GM19099 (cell line): ENCODE results near the gene GPR143.

Source experiments
- POLR2A ChIP-seq: IDR thresholded peaks from 3 replicates; pipeline ENCODE4 v1.6.1; 2011; ENCODE audit warnings: low read depth; ENCODE audit not compliant: insufficient read length; ENCODE audit errors: extremely low read depth

The GPR143 gene

DNA sequence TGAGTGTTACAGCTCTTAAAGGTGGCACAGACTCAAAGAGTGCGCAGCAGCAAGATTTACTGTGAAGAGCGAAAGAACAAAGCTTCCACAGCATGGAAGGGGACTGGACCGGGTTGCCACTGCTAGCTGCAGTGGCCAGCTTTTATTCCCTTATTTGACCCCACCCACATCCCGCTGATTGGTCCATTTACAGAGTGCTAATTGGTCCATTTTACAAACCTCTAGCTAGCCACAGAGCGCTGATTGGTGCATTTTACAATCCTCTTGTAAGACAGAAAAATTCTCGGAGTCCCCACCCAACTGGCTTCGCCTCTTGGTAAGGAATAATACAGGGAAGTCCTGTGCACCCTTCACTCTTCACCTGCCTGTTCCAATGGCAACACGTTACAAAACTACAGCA is 18.7 kb upstream of the GPR143 start:
- no peak for TF ChIP-seq POLR2A

DNA sequence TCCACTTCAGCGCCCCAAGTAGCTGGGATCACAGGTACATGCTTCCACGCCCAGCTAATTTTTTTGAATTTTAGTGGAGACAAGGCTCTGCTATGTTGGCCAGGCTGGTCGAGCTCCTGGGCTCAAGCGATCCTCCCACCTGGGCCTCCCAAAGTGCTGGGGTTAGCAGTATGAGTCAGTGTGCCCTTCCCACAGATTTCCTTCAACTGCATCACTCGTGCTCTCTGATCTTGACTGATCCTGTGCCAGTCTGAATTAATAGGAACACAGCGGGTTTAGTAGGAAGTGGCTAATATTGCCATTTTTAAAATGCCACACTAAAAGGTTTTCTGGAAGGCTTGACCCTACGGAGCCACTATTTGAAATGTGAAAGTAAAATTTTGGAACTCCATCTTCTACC is 16.3 kb upstream of the GPR143 start:
- no peak for TF ChIP-seq POLR2A

- TF ChIP-seq POLR2A: no peak
These were observed 10.3 kb upstream of the GPR143 start for GRCh38 chrX:9775930-9776329.

GRCh38 chrX:9772943-9773342 is 7.3 kb upstream of the GPR143 start:
- no peak for TF ChIP-seq POLR2A

DNA sequence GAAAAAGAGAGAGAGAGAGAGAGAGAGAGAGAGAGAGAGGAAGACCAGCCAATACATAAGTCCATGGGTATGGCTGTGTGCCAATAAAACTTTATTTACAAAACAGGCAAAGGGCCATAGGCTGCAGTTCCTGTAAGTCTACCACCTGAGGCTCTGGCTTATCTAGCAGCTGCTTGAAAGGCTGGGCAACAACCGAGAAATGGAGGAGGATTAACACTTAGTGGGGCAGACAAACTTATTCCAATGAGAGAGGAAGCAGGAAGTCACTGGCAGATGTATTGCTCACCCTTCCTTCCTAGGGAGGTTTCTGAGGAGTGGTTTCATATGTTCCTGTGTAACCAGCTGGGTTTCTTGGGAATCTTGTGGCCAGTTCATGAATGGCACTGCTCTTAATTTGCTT is 4.7 kb upstream of the GPR143 start:
- TF ChIP-seq POLR2A: no peak

GRCh38 chrX:9767375-9767774 is 1.7 kb upstream of the GPR143 start:
- TF ChIP-seq POLR2A: no peak

- TF ChIP-seq POLR2A: no peak
These were observed 443 bp downstream of the GPR143 start for GRCh38 chrX:9765072-9765736.

DNA sequence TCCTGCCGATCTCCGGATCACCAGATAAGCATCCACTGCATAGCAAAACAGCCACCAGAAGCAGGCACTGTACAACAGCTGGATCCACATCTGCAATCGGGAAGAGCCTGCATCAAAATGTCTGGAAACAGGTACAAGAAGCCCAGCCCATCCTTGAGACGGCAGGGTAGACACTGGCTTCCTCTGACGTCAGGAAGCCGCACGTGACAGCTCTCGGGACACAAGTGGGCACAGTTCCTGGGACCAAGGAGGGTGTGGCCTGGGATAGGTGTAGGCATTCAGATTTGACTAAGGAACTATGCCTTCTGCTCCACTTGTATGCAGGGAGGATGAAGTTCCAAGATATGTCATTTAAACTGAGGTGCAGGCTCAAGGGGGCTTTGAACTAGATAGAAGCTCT is 6.3 kb downstream of the GPR143 start:
- no peak for TF ChIP-seq POLR2A

DNA sequence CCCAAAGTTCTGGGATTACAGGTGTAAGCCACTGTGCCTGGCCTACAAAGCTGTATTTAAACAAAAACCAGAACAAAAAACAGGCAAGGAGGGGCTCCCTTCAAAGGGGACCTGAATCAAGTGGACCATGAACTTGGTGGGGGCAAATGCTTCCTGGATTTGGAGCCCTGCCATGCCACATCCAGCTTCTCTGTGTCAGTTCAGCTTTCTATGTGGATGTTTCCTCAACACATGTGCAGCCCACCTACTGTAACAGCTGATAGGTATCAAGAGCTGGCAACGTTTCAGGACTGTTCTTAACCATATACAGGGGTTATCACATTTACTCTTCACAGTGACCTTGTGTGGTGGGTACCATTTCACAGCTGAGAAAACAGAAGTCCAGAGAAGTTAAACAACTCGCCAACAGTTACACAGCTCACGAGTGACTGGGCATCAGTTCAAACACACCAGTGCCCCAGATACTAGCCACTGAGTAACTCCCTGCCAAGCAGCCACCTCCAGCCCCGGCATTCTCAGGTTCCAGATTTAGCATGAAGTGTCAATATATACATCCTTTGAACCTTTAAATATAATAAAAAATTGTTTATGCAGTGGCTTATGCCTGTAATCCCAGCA is 7.5 kb downstream of the GPR143 start:
- no peak for TF ChIP-seq POLR2A

DNA sequence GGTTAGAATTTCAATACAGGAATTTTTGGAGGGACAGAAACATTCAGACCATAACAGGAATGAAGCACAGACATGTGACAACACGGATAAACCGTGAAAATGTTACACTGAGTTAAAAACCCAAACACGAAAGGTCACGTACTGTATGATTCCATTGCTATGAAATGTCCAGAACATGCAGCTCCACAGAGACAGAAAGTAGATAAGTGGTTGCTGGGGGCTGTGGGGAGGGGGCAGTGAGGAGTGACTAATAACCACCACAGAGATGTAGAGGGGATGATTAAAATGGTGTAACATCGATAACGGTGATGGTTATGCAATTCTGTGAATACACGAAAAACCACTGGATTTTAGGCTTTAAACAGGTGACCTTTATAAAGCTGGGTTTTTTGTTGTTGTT is 8.3 kb downstream of the GPR143 start:
- TF ChIP-seq POLR2A: no peak

- no peak for TF ChIP-seq POLR2A
These were observed 16.4 kb downstream of the GPR143 start for GRCh38 chrX:9749146-9749692.

DNA sequence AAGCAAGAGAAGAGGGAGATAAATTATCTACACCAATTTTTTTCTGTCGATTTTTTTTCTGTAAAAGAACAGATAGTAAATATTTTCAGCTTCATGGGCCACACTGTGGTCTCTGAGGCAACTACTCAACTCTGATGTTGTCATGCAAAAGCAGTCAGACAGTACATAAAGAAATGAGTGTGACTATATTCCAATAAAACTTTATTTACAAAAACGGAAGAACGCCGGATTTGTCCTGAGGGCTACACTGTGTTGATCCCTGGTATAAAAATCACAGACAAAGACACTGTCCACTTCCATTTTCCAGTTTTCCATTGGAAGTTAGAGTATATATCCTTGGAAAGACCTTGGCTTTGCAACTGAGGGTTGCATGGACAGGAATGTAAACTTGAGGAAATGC is 18.0 kb downstream of the GPR143 start:
- TF ChIP-seq POLR2A: no peak

GRCh38 chrX:9746148-9746888 is 19.3 kb downstream of the GPR143 start:
- TF ChIP-seq POLR2A: no peak

DNA sequence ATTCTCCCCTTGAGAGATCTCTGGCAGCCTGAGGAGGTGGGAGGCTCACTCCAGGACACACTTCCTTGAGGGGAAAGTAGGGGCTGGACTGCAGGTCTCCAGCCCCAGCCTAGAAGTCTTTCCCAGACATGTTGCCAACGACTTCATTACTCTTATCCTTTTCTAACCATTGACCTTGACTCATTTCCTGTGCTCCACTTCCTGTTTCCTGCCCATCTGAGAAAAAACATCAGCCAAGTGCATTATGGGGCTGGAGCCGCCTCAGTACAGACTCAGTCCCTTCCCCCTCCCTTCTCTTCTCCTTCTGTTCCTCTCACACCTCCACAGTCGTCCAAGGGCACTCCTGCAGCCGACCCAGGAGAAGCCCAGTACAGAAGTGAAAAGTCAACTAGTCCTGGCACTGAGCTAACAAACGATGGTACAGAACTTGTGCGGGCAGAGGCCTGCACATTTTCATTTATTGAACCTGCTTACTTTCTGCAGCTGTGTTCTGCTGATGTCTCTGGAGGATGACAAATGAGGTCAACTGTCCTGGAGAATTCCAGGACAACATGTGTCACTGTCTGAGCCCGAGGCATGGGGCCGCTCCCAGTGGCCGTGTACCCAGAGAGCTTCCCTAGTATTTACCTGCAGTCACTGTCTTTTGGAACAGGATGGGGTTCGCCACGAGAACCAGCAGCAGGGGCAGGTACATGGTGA is 20.1 kb downstream of the GPR143 start:
- TF ChIP-seq POLR2A: no peak

- TF ChIP-seq POLR2A: no peak
These were observed 26.5 kb downstream of the GPR143 start for GRCh38 chrX:9739130-9739529.
